ENCODE results near the gene COPS6.
A peak's percentile ranks its signal among the peaks of the same experiment; 100 is the strongest.

COPS6 gene

GRCh38 chr7:100101016-100101862, 12.5 kb downstream of the COPS6 start, which contains the start of the genes AP4M1 and MCM7:
Gene AP4M1, plus strand, starts transcription at chr7:100101643. Its CDS starts 72 bp downstream, at chr7:100101715.
Gene MCM7, minus strand, starts transcription at chr7:100101397. Its CDS starts 103 bp downstream, at chr7:100101294.
- no peaks in the 10 kb centered on the region for H3K4me1 ChIP-seq
- peak within 1 kb of the TSS; percentile 83 for H3K4me3 ChIP-seq (ENCODE audit: low read depth, low read length)
- DNase-seq = peak; percentile 99
- no peaks in the 10 kb centered on the region for H3K9me3 ChIP-seq
- H3K27me3 ChIP-seq = no peaks in the 10 kb centered on the region
- TF ChIP-seq CTCF (IDR thresholded peaks at IDR 0.05; ENCODE audit: low read depth, low read length) = no peak
- peaks cover 43% of the 10 kb centered on the region for H3K36me3 ChIP-seq

- H3K27me3 ChIP-seq = no peaks in the 10 kb centered on the region
- H3K36me3 ChIP-seq = peaks cover 34% of the 10 kb centered on the region
- no peak overlapping the region for H3K4me3 ChIP-seq (ENCODE audit: low read depth, low read length)
- TF ChIP-seq CTCF (IDR thresholded peaks at IDR 0.05; ENCODE audit: low read depth, low read length) = no peak
- H3K4me1 ChIP-seq = no peaks in the 10 kb centered on the region
- no peak for DNase-seq
- H3K9me3 ChIP-seq = no peaks in the 10 kb centered on the region
Observed at GRCh38 chr7:100102950-100103840, 14.4 kb downstream of the COPS6 start.

GRCh38 chr7:100105534-100105933, 16.8 kb downstream of the COPS6 start:
- peaks cover 30% of the 10 kb centered on the region for H3K36me3 ChIP-seq
- TF ChIP-seq CTCF (IDR thresholded peaks at IDR 0.05; ENCODE audit: low read depth, low read length) = no peak
- DNase-seq = no peak
- H3K4me1 ChIP-seq = no peaks in the 10 kb centered on the region
- no peaks in the 10 kb centered on the region for H3K9me3 ChIP-seq
- no peaks in the 10 kb centered on the region for H3K27me3 ChIP-seq
- H3K4me3 ChIP-seq (ENCODE audit: low read depth, low read length) = no peak overlapping the region

GRCh38 chr7:100106633-100107032, 17.9 kb downstream of the COPS6 start:
- peaks cover 38% of the 10 kb centered on the region for H3K36me3 ChIP-seq
- no peaks in the 10 kb centered on the region for H3K9me3 ChIP-seq
- H3K4me1 ChIP-seq = no peaks in the 10 kb centered on the region
- no peak for TF ChIP-seq CTCF (IDR thresholded peaks at IDR 0.05; ENCODE audit: low read depth, low read length)
- no peaks in the 10 kb centered on the region for H3K27me3 ChIP-seq
- DNase-seq = no peak
- no peak overlapping the region for H3K4me3 ChIP-seq (ENCODE audit: low read depth, low read length)

GRCh38 chr7:100107125-100107737, 18.5 kb downstream of the COPS6 start:
- Histone ChIP-seq H3K4me3 (ENCODE audit: low read depth, low read length) (no peak overlapping the region), H3K36me3 (peaks cover 41% of the 10 kb centered on the region), H3K27me3 (no peaks in the 10 kb centered on the region), H3K9me3 (no peaks in the 10 kb centered on the region), H3K4me1 (no peaks in the 10 kb centered on the region)
- TF ChIP-seq CTCF (IDR thresholded peaks at IDR 0.05; ENCODE audit: low read depth, low read length) = no peak
- DNase-seq = no peak
